GM18909 (cell line): ENCODE measurements around the gene ACACA.
"Not testable (repeated sequence)": the region's sequence is repeated elsewhere in the genome, so short reads cannot be mapped to it uniquely, and the experiment has no call there.

ENCODE experiments used
- ATAC-seq: cut with Tn5 transposase; IDR thresholded peaks from one replicate; pipeline ENCODE4 v1.9.1; 2021; ENCODE audit warnings: mild to moderate bottlenecking; ENCODE audit not compliant: unreplicated experiment, poor library complexity

ACACA gene

DNA sequence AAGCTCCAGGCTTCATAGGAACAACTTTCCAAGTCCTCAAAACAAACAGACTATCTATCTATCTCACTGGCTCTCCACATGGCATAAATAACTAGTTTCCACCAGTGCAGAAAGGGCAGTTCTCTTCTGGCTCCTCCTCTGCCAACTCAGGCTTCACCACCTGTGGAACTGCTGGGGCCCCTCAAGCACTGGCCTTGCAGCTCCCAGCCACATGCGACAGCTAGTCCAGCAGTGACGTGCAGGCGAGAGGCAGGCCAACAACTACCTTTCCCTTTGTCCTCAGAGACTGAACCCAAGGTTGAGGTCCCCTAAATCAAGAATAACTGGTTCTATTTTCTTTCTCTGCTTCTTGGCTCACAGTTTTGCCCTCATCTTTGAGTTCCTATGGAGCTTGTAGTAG lies 320.3 kb downstream of the ACACA start:
- ATAC-seq = no peak

DNA sequence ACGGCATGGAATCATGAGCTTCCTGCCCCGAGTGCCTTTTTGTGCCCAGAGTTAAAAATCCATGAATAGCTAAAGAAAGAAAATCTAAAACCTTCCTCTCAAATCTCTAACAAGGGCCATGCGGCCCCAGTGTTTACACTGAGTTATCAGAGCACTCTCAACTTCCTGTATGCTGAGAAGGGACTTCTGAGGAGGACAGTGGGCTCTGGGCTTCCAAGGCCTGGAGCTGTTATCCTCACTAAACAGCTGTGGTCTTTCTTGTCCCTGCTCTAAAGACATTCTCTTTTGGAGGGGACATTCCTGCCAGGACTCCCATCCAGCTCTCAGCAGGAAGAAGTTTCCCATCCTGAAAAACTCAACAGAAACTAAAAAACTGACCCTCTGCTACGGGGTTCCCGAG lies 322.3 kb downstream of the ACACA start:
- ATAC-seq = no peak

DNA sequence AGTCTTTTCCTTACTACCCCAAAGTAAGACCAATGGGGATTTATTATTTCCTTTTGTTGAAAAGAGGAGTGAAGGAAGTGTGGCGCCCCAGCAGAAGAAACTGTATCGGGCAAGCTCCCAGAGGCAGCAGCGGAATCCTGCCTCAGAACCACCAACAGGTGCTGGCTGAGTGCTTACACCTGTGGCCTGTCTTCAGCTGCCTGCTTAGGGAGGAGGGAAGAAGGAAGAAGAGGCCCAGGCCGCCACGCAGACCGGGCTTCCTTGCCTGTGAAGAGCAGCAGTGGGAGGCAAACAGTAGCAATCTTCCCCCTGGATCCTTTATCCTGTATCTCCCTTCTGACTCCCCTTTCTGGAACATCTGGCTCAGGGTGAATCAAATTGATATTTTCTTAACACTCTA lies 323.2 kb downstream of the ACACA start:
- ATAC-seq = no peak

DNA sequence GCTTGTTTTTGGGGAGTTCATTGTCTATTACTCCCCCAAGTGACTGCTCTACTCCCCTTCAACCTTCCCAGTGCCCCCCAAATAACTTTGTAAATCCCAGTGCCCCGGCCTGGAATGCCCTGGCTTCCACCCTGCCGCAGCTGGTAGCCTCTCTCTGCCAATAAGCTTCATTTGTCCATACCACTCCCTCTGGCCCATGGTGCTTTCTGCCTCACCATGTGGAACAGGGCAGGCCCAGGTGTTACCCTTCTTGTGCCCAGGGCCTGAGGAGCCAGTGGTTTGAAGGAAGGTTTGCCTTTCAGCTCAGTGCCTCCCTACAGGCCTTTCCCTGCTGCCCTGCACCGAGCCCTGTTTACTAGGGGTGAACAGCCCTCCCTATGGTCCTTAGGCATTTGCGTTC lies 323.7 kb downstream of the ACACA start:
- ATAC-seq = no peak

DNA sequence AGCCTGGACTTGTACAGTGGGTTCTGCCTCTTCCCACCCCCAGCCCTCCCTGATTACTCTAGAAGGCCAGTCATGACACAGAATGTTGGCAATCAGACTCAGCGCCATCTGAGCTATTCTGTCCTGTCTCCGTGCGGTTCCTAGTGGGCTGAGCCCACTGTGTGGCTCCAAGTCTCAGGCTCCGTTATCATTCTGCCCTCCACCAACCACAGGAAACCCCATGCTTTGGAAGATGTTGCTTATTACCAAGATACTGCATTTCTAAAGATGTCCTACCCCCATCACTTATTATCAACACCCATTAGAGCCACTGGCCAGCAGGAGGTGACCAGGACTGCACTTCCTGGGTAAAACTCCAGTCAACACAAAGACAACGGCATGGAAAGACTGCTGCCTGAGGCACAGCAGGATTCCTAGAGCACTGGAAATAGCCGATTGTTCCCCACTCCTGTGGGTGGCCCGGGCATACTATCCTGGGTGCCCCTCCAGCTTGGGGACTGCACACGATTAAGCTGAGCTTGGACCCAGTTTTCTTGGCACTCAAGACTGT lies 324.2 kb downstream of the ACACA start:
- no peak for ATAC-seq

DNA sequence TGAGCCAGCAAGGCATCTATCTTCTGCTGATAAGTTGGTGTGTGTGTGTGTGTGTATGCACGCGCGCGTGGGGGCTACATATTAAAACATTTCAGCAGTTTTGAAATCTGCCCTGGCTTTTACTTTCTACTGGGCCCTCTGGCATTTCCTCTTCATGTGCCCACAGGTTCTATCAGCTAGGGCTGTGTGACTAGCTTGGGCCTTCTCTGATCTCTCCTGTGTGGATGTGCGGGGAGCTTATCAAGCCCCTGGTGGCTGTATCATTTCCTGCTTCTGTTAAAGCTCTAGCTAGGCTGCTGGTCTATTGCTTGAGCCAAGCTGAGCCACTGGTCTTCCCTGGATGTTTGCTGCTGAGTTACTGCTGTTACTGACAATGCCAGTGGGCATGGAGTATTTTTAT lies 325.3 kb downstream of the ACACA start:
- ATAC-seq = no peak

DNA sequence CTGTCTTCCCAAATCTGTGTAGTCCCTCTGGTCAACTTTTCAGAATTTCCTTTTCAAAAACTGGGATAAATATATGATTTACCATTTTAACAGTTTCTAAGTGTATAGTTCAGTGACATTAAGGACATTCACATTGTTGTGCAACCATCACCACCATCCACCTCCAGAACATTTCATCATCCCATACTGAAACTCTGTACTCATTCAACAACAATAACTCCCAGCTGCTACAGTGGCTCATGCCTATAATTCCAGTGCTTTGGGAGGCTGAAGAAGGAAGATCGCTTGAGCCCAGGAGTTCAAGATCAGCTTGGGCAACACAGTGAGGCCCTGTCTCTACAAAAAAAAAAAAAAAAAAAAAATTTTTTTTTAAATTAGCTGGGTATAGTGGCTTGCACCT lies 326.9 kb downstream of the ACACA start:
- ATAC-seq = no peak

DNA sequence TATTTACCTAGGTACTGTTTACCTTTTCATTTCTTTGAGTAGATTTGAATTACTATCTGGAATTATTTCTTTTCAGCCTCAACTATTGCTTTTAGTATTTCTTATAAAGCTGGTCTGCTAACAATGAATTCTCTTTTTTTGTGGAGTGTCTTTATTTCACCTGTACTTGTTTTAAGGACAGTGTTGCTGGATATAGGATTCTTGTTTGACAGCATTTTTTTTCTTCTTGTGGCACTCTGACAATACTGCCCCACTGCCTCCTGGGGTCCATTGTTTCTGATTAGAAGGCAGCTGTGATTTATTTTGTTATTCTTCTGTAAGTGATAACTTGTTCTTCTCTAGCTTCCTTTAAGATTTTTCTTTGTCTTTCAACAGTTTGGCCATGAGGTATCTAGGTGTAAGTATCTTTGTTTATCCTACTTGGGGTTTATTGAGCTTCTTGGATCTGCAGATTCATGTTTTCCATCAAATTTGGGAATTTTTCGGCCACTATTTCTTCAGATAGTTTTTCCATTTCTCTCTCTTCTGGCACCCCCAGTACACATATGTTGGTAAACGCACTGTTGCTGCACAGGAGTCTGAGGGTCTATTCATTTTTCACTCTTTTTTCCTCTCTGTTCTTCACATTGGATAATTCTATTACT lies 327.4 kb downstream of the ACACA start:
- ATAC-seq = no peak

DNA sequence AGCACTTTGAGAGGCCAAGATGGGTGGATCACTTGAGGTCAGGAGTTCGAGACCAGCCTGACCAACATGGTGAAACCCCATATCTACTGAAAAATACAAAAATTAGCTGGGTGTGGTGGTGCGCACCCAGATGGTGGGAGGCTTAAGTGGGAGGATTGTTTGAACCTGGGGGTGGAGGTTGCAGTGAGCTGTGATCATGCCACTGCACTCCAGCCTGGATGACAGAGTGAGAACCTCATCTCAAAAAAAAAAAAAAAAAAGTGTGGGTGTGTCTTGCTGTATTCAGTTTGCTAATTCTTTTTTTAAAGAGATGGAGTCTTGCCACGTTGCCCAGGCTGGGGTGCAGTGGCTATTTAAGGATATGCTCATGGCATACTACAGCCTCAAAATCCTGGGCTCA lies 333.2 kb downstream of the ACACA start:
- not testable (repeated sequence) for ATAC-seq

DNA sequence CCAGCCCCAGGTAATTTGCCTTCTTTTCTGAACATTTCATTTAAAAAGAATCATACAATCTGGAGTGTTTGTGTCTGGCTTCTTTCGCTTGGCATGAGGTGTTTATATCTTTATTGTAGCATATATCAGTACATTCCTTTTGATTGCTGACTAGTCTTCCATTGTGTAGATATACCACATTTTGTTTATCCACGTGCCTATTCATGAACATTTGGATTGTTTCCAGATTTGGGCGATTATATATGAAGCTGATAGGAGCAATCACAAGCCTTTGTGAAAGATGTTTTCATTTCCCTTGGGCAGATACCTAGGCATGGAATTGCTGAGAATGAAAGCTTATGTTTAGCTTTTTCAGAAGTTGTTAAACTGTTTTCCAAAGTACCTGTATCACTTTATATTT lies 337.5 kb downstream of the ACACA start:
- ATAC-seq = no peak

DNA sequence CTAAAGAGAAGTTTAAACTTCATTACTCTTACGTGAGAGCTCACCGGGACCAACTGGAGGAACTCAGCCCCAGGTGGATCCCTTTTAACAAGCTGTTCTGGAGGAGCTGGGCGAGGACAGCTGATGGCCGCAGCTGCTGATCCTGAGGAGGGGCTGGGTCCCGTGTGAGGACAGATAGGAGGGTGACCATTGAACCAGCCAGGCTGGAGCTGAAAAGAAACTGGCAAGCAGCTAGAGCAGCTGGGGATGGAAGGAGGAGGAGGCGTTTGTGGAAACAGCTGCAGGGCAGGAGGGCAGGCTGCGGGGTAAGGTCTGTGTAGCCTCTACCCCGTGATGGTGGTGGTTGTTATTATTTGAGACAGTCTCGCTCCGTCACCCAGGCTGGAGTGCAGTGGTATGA lies 338.4 kb downstream of the ACACA start:
- no peak for ATAC-seq

DNA sequence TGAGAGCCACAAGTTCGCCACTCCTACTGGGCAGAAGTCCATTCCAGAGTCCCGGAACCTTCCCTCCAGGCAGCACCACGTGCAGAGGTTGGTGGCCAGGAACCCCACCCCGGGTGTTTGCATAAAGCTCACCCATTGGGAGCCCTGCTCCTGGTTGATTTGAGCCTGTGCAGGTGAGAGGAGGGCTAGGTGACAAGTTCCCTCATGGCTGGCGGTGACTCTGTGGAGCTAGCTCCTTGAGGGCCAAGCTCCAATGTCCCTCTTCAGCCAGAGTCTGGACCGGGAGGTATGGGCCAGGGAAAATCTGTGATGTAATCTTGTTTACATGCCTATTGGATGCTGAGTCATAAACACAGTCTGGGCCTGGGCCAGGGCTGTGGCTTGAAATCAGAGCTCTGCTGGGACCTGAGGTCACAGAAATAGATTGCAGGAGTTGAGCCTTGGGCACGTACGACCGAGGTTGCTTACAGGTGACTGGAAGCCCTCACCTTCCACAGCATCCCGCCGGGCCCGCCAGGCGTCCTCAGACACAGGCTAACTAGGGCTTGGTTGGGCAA lies 339.0 kb downstream of the ACACA start:
- ATAC-seq = no peak

DNA sequence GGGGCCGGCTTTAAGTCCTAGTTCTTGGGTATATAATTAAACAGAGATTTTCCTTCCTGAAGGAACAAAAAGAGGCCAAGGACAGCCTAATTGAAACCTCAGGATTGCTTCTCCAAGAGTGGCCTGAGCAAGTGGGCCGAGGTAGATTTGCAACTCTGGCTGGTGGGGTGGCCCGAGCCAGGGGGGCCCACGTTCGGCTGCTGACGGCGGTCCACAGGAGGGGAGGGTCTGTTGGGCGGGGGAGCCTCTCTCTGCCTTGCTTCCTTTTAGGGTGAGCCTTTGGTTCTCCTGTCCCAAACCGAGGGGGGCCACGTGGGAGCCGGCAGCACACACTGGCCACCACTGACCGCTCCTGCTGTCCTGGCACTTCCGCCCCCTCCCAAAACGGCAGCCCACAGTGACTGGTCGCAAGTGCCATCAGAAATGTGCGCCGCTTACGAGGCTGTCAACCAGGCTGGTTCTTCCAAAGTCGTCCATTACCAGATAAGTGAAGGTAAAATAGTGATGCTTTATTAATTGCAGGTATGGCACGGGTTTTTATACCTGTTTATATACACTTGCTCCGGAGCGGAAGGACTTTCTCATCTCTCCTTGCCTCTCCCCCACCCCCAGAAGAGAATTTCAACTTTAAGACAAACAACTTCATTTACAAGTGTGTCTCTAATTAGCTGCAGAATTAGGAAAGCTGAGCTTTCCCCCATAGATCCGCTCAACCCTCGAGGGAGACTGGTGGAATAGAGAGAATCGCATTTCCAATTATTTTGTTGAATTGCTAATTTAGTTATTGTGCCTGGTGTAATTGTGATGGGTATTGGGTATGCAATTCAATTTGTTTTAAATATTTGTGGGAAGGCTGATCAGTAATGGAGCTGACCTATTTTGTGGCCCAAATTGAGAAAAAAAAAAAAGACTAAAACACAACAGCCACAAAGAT lies 340.0 kb downstream of the ACACA start:
- no peak for ATAC-seq

DNA sequence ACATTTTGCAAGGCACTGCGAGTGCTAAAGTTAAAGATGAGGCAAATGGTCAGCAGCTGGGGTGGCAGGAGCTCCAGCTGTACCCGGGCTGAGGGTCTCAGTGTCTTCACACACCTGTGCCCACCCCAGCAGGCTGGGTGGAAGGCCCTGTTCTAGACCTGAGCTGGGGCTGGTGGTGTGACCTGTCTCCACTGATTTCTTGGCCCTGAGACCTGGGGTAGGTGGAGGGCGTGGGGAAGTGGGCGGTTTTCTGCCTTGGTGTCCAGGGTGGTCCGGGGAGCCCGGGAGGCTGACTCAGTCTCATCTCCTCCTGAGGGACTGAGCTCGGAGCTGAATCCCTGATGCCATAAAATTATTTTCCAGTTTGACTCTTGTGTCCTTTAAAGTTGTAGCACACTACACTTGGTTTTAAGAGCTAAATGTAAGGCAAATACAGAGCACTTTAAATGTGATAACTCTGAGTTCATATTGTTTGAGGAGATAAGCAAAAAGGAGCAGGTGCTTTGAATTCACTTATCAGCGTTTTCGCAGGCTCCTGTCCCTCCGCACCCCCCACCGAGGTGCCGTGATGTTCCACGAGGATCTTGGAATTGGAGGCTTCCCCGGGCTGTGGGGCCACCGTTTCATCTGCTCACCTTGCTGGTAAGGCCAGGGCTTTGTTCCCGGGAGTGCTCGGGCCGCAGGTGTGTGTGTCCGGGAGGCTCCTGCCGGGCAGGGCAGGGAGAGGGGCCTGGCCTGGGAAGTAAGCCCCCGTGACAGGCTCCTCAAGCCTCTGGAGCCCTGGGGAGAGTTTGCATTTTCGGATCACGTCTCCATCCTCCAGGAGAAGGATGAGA lies 340.9 kb downstream of the ACACA start:
- no peak for ATAC-seq

DNA sequence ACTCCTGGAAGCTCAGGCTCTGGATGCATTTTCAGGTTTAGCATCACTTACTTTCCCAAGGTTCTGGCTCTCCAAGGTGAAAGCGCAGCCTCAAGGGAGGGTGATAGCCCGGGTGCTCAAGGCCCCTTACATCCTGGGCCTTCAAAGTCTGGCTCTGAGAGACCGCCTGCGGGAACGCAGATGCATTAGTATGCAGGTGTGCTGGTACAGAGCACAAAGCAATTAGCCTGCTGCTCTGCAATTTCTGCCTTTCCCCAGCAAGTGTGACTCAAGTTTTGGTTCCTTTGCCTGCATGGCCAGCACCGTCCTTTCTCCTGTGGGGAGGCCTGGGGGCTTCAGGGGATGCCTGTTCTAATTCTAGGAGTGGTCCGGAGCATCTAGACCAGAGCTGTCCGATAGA lies 341.7 kb downstream of the ACACA start:
- no peak for ATAC-seq

DNA sequence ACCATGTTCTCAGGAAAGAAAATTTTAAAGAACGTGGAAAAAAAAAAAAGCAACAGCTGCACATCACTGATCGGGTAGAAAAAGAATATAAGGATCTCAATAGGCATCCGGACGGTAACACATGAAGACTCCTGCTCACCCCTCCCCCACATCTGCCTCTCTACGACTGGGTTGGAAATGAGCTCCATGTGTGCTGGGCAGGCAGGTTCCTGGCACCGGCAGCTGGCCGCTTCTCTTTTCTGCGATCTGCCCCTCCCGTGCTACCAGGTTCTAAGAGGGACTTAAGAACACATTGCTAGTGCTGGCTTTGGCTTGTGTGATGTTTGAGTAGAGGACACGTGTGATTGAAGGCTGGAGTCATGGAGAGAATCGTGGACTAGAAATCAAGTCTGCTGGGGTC lies 342.4 kb downstream of the ACACA start:
- ATAC-seq = no peak

DNA sequence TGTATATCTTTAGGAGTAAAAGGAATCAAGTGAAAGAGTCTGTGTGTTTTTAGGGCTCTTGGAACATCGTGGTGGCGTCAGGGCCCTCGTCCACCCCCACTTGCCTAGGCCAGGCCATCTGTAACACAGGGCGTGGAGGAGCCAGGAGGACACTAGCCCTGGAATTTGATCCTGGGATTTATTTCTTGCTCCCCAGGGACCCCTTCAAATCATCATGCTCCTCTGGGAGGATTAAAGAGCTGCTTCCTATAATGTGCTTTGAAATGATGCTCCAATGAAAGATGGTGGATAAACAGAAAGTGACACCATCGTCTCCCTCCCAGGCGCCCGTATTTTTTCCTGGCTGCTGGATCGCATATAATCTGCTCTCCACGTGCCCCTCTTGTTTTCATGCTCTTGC lies 344.6 kb downstream of the ACACA start:
- no peak for ATAC-seq

DNA sequence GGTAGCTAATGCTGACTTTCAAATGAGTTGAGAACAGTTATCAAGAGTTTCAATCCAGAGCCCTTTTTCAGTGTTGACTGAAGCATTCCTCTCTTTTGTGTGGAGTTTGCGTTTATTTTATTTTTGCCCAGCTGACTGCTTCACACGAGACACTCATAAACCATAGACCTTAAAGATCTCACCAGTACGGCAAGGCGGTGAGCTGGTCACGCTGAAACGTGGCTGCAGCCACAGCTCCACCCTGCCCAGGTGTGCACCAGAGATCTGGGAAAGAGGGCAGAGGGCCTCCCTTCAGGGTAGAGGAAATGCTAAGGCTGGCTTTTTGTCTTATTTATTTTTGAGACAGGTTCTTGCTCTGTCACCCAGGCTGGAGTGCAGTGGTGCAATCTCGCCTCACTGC lies 345.7 kb downstream of the ACACA start:
- ATAC-seq = no peak

DNA sequence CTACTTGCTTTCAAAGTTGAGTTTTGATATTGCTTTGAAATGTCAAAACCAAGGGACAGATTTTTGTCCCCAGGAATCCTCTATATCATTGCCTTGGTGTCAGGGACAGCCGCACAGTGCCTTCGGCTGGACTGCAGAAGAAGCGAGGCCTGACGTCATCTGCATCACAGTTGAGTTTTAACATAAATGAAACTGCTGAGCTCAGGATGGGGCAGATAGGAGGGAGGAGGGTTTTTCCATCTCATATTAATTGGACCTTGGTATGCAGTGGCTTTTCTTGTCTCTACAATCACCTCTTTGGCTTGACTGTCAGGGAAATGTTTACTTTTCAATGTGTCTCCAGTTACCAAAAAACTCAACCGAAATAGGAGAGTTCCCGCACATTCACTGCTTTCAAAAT lies 346.5 kb downstream of the ACACA start:
- ATAC-seq = no peak

DNA sequence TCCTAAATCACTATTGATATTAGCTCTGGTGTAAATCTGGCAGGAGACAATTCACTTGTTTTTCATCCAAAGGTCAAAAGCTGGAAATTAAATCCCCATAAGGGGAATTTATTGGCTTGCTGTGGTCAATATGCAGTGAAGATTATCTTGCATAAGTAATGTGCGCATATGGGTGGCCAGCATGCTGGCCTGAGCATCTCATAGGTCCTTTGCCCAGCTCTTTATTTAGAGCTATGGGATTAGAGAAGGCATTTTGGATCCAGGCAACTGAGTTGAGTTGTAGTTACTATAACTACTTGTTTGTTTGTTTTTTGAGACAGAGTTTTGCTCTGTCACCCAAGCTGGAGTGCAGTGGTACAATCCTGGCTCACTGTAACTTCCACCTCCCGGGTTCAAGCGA lies 347.1 kb downstream of the ACACA start:
- ATAC-seq = no peak
